K562 (cell line): ENCODE measurements around the gene IGSF3. TPM values are rescaled to one million over a fixed set of nuclear protein-coding genes. Genes with fewer than 3 reads are reported as not detected.
A peak's percentile ranks its signal among the peaks of the same experiment; 100 is the strongest.

Experiments used
- BHLHE40 ChIP-seq: IDR thresholded peaks from 2 replicates; pipeline ENCODE4 v1.6.1; 2011; ENCODE audit warnings: low read length, improper control_type of control experiment
- CHD1 ChIP-seq: fragments of 200-600 bp; sonication (generic); IDR thresholded peaks from one replicate; pipeline ENCODE4 v1.6.1; 2012; ENCODE audit warnings: mild to moderate bottlenecking, moderate library complexity, low read length, inconsistent platforms
- CTBP1 ChIP-seq: fragments of 450-650 bp; IDR thresholded peaks from 2 replicates; pipeline ENCODE4 v1.6.1; 2016; ENCODE audit warnings: borderline replicate concordance
- FOXA1 ChIP-seq: fragments of 450-650 bp; IDR thresholded peaks from 2 replicates; pipeline ENCODE4 v1.6.1; 2016; ENCODE audit warnings: mild to moderate bottlenecking, borderline replicate concordance
- HDAC3 ChIP-seq: fragments of 450-650 bp; IDR thresholded peaks from 2 replicates; pipeline ENCODE4 v1.6.1; 2018; ENCODE audit warnings: borderline replicate concordance, mild to moderate bottlenecking, moderate library complexity; ENCODE audit not compliant: partially characterized antibody
- HNRNPK ChIP-seq: fragments of 200-400 bp; formaldehyde crosslinking; IDR thresholded peaks from one replicate; pipeline ENCODE4 v1.6.1; 2018; ENCODE audit warnings: mild to moderate bottlenecking, low read depth, low read length; ENCODE audit not compliant: poor library complexity, severe bottlenecking
- IRF2 ChIP-seq: sonication (generic); formaldehyde crosslinking; IDR thresholded peaks from 2 replicates; pipeline ENCODE4 v1.8.1; 2022; ENCODE audit warnings: mild to moderate bottlenecking, missing genetic modification reagents
- KLF6 ChIP-seq: fragments of 250-450 bp; sonication (Bioruptor Pico); IDR thresholded peaks from 2 replicates; pipeline ENCODE4 v1.4.0; 2020; ENCODE audit warnings: mild to moderate bottlenecking, moderate library complexity, borderline replicate concordance
- NFATC3 ChIP-seq: fragments of 450-650 bp; IDR thresholded peaks from 2 replicates; pipeline ENCODE4 v1.6.1; 2017; ENCODE audit warnings: mild to moderate bottlenecking
- OTX1 ChIP-seq: fragments of 450-650 bp; formaldehyde crosslinking; IDR thresholded peaks from 2 replicates; pipeline ENCODE4 v1.4.0; 2022; ENCODE audit warnings: mild to moderate bottlenecking
- SAFB ChIP-seq: fragments of 200-400 bp; formaldehyde crosslinking; IDR thresholded peaks from 2 replicates; pipeline ENCODE4 v1.6.1; 2017; ENCODE audit warnings: low read depth, low read length, borderline replicate concordance
- ZNF780A ChIP-seq: fragments of 250-450 bp; sonication (Bioruptor Pico); IDR thresholded peaks from 2 replicates; pipeline ENCODE4 v1.5.0; 2021; ENCODE audit warnings: mild to moderate bottlenecking
- ZNF785 ChIP-seq: fragments of 250-450 bp; sonication (Bioruptor Pico); IDR thresholded peaks from 2 replicates; pipeline ENCODE4 v1.4.0; 2020; ENCODE audit warnings: mild to moderate bottlenecking
- polyA plus RNA-seq, 8 experiments: library from polyadenylated mRNA; depleted of rRNA in 4 of 8; stranded (reverse) in 5 of 8; unstranded in 3 of 8; fragments of >200 nt; fragmentation: Nextera tagmentation in 2 of 8; fragmentation: Illumina TruSeq in 1 of 8; extraction: Ambion mirVana in 2 of 8; extraction: Trizol in 1 of 8; gene quantifications; 2 replicates each; pipeline versions ENCODE4 v1.2.1 to v1.2.3, GENCODE V29; 2011 to 2014; ENCODE audit warnings: inconsistent platforms in 1 of 8, missing spikeins in 1 of 8
- total RNA-seq, 7 experiments: library from RNA; depleted of rRNA in 6 of 7; stranded (reverse); fragments of >200 nt in 6 of 7; fragmentation: Illumina TruSeq in 2 of 7; extraction: Trizol in 2 of 7; gene quantifications; 2 replicates each; pipeline versions ENCODE4 v1.2.1 to v1.2.3, GENCODE V29; 2011 to 2021; ENCODE audit warnings: low replicate concordance in 1 of 7
- TF ChIP-seq, protein P1 (sequence below), 2 experiments: fragments of 450-650 bp in 1 of 2; sonication (generic) in 1 of 2; formaldehyde crosslinking; conservative IDR thresholded peaks; 2 replicates each; pipeline versions ENCODE4 v1.4.0 to v1.8.1; 2020 to 2022; ENCODE audit warnings: mild to moderate bottlenecking in 1 of 2, missing genetic modification reagents in 1 of 2
- TF ChIP-seq, protein P2 (sequence below), 2 experiments: fragments of 450-650 bp; conservative IDR thresholded peaks; 2 replicates each; pipeline ENCODE4 v1.6.1; 2017; ENCODE audit warnings: mild to moderate bottlenecking in 2 of 2, moderate library complexity in 2 of 2
- TF ChIP-seq, protein P3 (sequence below): fragments of 250-450 bp; sonication (Bioruptor Pico); IDR thresholded peaks from 2 replicates; pipeline ENCODE4 v1.5.0; 2021; ENCODE audit warnings: mild to moderate bottlenecking, moderate library complexity
- TF ChIP-seq, protein P4 (sequence below): fragments of 250-450 bp; sonication (Bioruptor Pico); IDR thresholded peaks from 2 replicates; pipeline ENCODE4 v1.5.0; 2021; ENCODE audit warnings: mild to moderate bottlenecking, borderline replicate concordance

Gene IGSF3
- total and polyA plus RNA-seq, 9 of the 15 experiments (the other 6 are each of a cell fraction or from before 2014, with no cell fraction given), result 1.1 to 15.0 (median 8.3) TPM

DNA sequence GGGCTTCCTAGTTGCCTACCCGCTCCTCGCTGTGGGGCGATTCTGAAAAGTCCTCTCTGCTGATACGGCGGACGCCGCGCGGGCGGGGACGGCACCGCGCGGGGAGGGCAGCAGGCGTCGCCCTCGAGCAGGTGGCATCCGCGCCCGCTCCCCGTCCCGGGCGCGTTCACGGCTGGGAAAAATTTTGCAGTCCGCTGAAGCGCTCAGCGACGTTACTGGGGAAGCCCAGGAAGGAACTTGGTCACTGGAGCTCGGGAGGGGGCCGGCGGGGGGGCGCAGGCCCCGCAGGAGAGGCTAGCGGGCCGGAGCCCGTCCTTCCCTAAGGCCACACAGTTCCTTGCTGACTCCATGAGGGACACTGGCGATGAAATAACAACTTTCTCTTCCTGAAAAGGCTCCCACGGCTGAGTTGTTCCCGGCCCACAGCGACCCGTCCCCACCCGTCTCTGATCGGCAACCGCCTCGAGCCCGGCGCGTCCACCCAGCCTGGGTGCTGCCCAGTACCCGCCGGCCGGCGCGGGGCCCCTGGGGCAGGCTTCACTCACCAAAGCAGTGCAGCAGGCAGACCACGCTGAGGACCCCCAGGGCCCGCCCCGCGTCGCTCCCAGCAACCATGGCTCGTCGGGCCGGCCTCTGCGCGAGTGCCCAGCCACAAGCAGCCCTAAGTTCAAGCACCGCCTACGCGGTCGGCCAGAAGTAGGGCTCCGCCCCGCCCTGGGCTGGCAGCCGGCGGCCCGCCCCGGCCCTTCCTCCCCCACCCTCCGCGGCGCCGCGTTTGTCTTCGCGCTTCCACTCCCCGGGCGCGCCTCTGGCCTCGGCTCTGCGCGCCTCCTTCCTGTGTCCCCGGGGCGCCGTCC, 96.9 kb downstream of the IGSF3 start, which contains the start of gene CD58 (continued):
- TF ChIP-seq, protein P1, sequence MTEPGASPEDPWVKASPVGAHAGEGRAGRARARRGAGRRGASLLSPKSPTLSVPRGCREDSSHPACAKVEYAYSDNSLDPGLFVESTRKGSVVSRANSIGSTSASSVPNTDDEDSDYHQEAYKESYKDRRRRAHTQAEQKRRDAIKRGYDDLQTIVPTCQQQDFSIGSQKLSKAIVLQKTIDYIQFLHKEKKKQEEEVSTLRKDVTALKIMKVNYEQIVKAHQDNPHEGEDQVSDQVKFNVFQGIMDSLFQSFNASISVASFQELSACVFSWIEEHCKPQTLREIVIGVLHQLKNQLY (CRISPR knock-in tag; conservative IDR thresholded peaks at IDR 0.05), result no peak
- TF ChIP-seq, protein P2, sequence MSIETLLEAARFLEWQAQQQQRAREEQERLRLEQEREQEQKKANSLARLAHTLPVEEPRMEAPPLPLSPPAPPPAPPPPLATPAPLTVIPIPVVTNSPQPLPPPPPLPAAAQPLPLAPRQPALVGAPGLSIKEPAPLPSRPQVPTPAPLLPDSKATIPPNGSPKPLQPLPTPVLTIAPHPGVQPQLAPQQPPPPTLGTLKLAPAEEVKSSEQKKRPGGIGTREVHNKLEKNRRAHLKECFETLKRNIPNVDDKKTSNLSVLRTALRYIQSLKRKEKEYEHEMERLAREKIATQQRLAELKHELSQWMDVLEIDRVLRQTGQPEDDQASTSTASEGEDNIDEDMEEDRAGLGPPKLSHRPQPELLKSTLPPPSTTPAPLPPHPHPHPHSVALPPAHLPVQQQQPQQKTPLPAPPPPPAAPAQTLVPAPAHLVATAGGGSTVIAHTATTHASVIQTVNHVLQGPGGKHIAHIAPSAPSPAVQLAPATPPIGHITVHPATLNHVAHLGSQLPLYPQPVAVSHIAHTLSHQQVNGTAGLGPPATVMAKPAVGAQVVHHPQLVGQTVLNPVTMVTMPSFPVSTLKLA (conservative IDR thresholded peaks at IDR 0.05), result peak; percentile 9 to 24; a peak in 2 of 4 replicates
- TF ChIP-seq IRF2 (no peak), HDAC3 (no peak), BHLHE40 (peak; percentile 21; the same call in 1 of the 2 replicates), ZNF785 (CRISPR knock-in tag) (no peak), HNRNPK (peak; percentile 37), SAFB (peak; percentile 57; the same call in 1 of the 2 replicates), OTX1 (CRISPR knock-in tag) (no peak), CHD1 (peak; percentile 90), NFATC3 (no peak), FOXA1 (no peak), ZNF780A (CRISPR knock-in tag) (no peak), KLF6 (CRISPR knock-in tag) (no peak), CTBP1 (peak; percentile 60; the same call in 1 of the 2 replicates)
- TF ChIP-seq, protein P3, sequence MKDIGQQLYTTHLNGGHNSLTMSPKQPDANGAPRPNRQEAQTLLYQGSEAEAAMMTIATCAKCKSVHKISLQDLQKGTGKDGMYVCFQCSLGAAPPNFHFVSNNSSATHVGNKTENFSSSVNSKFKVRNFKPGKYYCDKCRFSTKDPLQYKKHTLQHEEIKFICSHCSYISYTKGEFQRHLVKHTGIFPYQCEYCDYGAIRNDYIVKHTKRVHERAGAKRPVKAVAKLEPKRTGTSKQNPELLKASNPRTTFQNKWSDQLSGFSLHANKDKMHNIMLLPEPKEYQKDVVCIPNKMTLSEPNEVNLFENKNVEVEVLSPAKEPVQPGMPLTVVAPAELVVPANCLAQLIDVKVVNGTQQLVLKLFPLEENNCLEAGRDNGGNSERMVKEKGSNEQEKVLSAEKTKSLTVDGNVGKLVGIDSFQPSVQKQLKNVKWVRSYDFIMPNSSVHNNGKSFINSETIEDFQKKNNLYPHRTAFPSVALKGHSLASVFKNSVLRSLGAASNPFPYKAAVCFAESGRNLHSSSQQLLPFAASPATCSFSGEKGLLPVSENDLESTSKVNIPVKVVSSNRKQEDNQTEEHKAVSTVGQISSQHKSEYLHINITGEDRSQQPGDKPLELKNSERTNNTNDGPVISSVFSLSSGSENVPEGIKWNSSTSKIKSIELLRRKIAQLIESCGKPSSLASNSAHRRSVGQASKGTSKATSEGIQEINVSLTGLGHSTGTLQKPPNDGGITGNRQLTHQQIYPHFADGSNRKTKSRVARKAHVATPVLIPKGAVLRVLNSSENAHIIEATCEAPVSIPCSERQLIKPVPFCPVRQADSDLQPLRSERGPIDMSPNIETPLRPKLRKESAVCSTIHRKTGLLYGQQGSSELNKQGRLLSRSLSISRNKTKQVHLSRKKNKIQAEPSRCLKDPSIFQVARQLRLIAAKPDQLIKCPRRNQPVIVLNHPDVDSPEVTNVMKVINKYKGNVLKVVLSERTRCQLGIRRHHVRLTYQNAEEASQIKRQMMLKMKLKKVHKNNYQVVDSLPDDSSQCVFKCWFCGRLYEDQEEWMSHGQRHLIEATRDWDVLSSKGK, result no peak
- TF ChIP-seq, protein P4, sequence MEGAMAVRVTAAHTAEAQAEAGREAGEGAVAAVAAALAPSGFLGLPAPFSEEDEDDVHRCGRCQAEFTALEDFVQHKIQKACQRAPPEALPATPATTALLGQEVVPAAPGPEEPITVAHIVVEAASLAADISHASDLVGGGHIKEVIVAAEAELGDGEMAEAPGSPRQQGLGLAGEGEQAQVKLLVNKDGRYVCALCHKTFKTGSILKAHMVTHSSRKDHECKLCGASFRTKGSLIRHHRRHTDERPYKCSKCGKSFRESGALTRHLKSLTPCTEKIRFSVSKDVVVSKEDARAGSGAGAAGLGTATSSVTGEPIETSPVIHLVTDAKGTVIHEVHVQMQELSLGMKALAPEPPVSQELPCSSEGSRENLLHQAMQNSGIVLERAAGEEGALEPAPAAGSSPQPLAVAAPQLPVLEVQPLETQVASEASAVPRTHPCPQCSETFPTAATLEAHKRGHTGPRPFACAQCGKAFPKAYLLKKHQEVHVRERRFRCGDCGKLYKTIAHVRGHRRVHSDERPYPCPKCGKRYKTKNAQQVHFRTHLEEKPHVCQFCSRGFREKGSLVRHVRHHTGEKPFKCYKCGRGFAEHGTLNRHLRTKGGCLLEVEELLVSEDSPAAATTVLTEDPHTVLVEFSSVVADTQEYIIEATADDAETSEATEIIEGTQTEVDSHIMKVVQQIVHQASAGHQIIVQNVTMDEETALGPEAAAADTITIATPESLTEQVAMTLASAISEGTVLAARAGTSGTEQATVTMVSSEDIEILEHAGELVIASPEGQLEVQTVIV (CRISPR knock-in tag), result no peak
